ENCODE data around the gene FARS2.

DNA sequence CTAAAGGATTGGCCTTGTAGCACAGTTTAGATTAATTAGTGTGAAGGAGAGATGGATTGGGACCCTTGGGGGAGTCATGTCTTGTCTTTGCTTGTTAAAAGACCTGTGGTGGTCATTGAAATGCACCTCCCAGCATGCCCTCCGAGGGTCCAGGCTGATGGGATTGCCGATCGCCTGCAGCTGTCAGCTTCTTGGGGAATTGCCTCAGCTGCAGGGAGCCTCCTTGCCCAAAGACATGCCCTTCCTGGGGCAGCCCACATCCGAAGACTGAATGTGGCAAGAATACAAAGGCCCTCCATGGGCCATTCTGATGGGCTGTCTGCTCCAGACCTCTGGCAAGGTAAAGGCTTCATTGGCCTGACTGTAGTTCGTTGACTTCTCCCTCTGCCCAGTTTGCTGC lies 150.7 kb downstream of the FARS2 start:
- TF ChIP-seq, protein P1, sequence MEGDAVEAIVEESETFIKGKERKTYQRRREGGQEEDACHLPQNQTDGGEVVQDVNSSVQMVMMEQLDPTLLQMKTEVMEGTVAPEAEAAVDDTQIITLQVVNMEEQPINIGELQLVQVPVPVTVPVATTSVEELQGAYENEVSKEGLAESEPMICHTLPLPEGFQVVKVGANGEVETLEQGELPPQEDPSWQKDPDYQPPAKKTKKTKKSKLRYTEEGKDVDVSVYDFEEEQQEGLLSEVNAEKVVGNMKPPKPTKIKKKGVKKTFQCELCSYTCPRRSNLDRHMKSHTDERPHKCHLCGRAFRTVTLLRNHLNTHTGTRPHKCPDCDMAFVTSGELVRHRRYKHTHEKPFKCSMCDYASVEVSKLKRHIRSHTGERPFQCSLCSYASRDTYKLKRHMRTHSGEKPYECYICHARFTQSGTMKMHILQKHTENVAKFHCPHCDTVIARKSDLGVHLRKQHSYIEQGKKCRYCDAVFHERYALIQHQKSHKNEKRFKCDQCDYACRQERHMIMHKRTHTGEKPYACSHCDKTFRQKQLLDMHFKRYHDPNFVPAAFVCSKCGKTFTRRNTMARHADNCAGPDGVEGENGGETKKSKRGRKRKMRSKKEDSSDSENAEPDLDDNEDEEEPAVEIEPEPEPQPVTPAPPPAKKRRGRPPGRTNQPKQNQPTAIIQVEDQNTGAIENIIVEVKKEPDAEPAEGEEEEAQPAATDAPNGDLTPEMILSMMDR (IDR thresholded peaks at IDR 0.05): no peak
- TF ChIP-seq POLR2A (IDR thresholded peaks at IDR 0.05): no peak
